Mammary epithelial cell (primary cell): Measurements from ENCODE around the gene PRUNE2.

Experiments
- CTCF ChIP-seq, 2 donors: IDR thresholded peaks in 1 of 2; conservative IDR thresholded peaks in 1 of 2; 2 replicates each; pipeline ENCODE4 v1.5.1; 2011 to 2012; ENCODE audit warnings: inconsistent platforms in 2 of 2, low read length in 2 of 2, mild to moderate bottlenecking in 2 of 2, control low read depth in 1 of 2, low read depth in 1 of 2; ENCODE audit not compliant: insufficient read depth in 1 of 2; ENCODE audit errors: extremely low read depth in 1 of 2
- EZH2 ChIP-seq: IDR thresholded peaks from 2 replicates; pipeline ENCODE4 v1.6.1; 2012; ENCODE audit warnings: low read length, inconsistent platforms, borderline replicate concordance

- TF ChIP-seq CTCF (conservative IDR thresholded peaks at IDR 0.05 in 1 of 2, IDR thresholded peaks at IDR 0.05 in 1 of 2; ENCODE audit: extremely low read depth in 1 of 2, insufficient read depth in 1 of 2, low read depth in 1 of 2, low read length in 2 of 2) (no peak), EZH2 (no peak)
These were observed 344.0 kb downstream of the PRUNE2 start for GRCh38 chr9:76561900-76562299.
